Adrenal gland (tissue), 12 donors: ENCODE results near the gene NMUR1. TPM values are rescaled to one million over a fixed set of nuclear protein-coding genes. Genes with fewer than 3 reads are reported as not detected.

Experiments
- DNase-seq, 7 donors: peaks; one replicate each; pipeline ENCODE4 v3.0.0-alpha.2; 2019 to 2020
- H3K27ac ChIP-seq, 5 donors: fragments of 200-600 bp; sonication (generic) in 4 of 5; 1 replicate in 3 of 5; 2 replicates in 2 of 5; pipeline versions ENCODE4 v1.5.1 to v1.8.0; 2016 to 2020; ENCODE audit warnings: mild to moderate bottlenecking in 1 of 5
- H3K27me3 ChIP-seq: fragments of 200-600 bp; 2 replicates; pipeline ENCODE4 v1.8.0; 2021
- H3K36me3 ChIP-seq, 2 donors: fragments of 200-600 bp; replicated peaks in 1 of 2; 1 replicate in 1 of 2; 2 replicates in 1 of 2; pipeline versions ENCODE4 v1.5.1 to v1.8.0; 2018 to 2022
- H3K4me1 ChIP-seq, 2 donors: fragments of 200-600 bp; replicated peaks in 1 of 2; 1 replicate in 1 of 2; 2 replicates in 1 of 2; pipeline versions ENCODE4 v1.5.1 to v1.8.0; 2018 to 2021
- H3K4me3 ChIP-seq, 4 donors: fragments of 200-600 bp; sonication (generic) in 3 of 4; one replicate each; pipeline ENCODE4 v1.5.1; 2016 to 2018
- H3K9me3 ChIP-seq, 3 donors: fragments of 200-600 bp; sonication (generic) in 1 of 3; replicated peaks in 1 of 3; 1 replicate in 2 of 3; 2 replicates in 1 of 3; pipeline versions ENCODE4 v1.5.1 to v1.8.0; 2016 to 2021
- POLR2A ChIP-seq, 2 donors: fragments of 450-650 bp; IDR thresholded peaks; one replicate each; pipeline ENCODE4 v1.6.1; 2017; ENCODE audit warnings: antibody characterized with exemption in 2 of 2, mild to moderate bottlenecking in 2 of 2, moderate library complexity in 1 of 2
- WGBS, 4 donors: extraction: QIAGEN DNeasy Blood & Tissue Kit in 2 of 4; methylation state at CpG; one replicate each; pipeline versions ENCODE4 v1.1.5 to v1.1.7; 2013 to 2017; 5-methylcytosine and 5-hydroxymethylcytosine counted together
- intact Hi-C, 2 donors: fragments of 100-400 bp; cut with DNase I; formaldehyde crosslinking; loops; one replicate each; pipeline versions ENCODE4 v1.14.1 to v1.15.0; 2022 to 2023
- polyA plus RNA-seq, 3 donors: library from polyadenylated mRNA; stranded (reverse); fragments of 200-250 nt in 2 of 3; fragments of 350-450 nt in 1 of 3; fragmentation: Illumina TruSeq in 1 of 3; extraction: RNeasy Lipid Tissue Mini Kit (QIAGEN cat#74804) in 1 of 3; gene quantifications; one replicate each; pipeline ENCODE4 v1.2.3, GENCODE V29; 2013 to 2014
- total RNA-seq, 9 donors: library from RNA; depleted of rRNA in 4 of 9; stranded (reverse); fragments of >200 nt in 4 of 9; fragments of 120-200 nt in 1 of 9; fragmentation: NEBNext Ultra II Directional in 1 of 9; extraction: Animal tissue kit (Norgen Biotek cat#: 25700) in 1 of 9; gene quantifications; one replicate each; pipeline versions ENCODE4 v1.1.0 to v1.2.4, GENCODE V29; 2013 to 2023
- TF ChIP-seq, protein P1 (sequence below), 6 experiments: fragments of 450-650 bp in 4 of 6; fragments of 200-600 bp in 2 of 6; sonication (generic) in 1 of 6; IDR thresholded peaks; 1 replicate in 5 of 6; 2 replicates in 1 of 6; pipeline versions ENCODE4 v1.5.1 to v1.8.0; 2016 to 2021; ENCODE audit warnings: antibody characterized with exemption in 6 of 6, mild to moderate bottlenecking in 2 of 6, moderate library complexity in 1 of 6
- donor health status: healthy with polysubstance abuse.
- donor health status: Bipolar disorder and iron deficiency.
- donor health status: DM: yes; HTN: yes; CAD: no.
- donor health status: DM: no; HTN: no; CAD: no.
- donor health status: DM: no; HTN: no; CAD: no.
- donor health status: DM: yes; HTN: yes; CAD: no.

NMUR1 gene
- total and polyA plus RNA-seq, 12 donors = 0.32 to 3.2 (median 1.3) TPM

DNA sequence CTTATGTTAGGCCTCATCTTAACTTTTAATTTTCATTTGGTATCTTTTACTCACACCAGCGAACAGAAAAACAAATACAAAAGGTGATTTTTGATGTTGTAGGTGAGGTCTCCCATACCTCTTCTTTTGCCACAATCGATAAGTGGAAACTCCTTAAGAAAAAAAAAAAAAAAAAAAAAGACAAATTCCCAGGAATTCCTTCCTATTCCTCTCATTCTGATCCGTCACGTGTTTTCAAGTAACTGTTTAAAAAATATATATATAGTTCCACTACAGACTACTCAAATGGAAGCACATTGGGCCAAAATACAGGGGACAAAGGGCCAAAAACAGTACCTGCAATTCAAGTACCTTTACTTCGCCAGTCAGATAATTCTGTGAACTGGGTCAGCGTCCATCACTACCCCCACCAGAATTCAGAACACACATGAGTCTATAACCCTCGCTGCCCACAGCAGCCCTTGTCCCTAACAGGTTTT lies 16.5 kb downstream of the NMUR1 start:
- H3K27ac ChIP-seq = peak overlapping the region in 4 of 5 donors; percentile 53 to 91 (median 82)
- H3K4me3 ChIP-seq = peak overlapping the region in 2 of 4 donors; percentile 36 to 71
- peak in 1 of 7 donors; percentile 16 for DNase-seq
- H3K9me3 ChIP-seq = no peaks in the 10 kb centered on the region
- peaks cover 5 to 16% of the 10 kb centered on the region in 2 donors for H3K4me1 ChIP-seq
- TF ChIP-seq, protein P1, sequence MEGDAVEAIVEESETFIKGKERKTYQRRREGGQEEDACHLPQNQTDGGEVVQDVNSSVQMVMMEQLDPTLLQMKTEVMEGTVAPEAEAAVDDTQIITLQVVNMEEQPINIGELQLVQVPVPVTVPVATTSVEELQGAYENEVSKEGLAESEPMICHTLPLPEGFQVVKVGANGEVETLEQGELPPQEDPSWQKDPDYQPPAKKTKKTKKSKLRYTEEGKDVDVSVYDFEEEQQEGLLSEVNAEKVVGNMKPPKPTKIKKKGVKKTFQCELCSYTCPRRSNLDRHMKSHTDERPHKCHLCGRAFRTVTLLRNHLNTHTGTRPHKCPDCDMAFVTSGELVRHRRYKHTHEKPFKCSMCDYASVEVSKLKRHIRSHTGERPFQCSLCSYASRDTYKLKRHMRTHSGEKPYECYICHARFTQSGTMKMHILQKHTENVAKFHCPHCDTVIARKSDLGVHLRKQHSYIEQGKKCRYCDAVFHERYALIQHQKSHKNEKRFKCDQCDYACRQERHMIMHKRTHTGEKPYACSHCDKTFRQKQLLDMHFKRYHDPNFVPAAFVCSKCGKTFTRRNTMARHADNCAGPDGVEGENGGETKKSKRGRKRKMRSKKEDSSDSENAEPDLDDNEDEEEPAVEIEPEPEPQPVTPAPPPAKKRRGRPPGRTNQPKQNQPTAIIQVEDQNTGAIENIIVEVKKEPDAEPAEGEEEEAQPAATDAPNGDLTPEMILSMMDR (IDR thresholded peaks at IDR 0.05) = no peak
- TF ChIP-seq POLR2A (IDR thresholded peaks at IDR 0.05) = no peak
- intact Hi-C loops = no loop called here
- H3K27me3 ChIP-seq = no peaks in the 10 kb centered on the region
- no peaks in the 10 kb centered on the region for H3K36me3 ChIP-seq
- WGBS, 4 donors = 18 to 20% (median 18%) methylated on average over 6 to 7 of the region's 7 CpGs

DNA sequence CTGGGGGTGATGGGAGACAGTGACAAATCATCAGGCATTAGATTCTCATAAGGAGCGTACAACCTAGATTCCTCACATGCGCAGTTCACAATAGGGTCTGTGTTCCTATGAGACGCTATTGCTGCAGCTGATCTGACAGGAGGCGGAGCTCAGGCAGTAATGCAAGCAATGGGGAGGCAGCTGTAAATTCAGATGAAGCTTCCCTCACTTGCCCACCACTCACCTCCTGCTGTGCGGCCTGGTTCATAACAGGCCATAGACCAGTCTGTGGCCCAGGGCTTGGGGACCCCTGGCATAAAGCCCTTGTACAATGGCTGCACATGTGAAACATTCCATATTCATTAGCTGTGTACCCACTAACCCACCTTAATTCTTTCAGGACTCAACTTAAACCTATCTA lies 18.0 kb downstream of the NMUR1 start:
- 79 to 92% (median 84%) methylated on average over 2 to 5 of the region's 5 CpGs for WGBS, 4 donors
- Histone ChIP-seq H3K27me3 (no peaks in the 10 kb centered on the region), H3K4me3 (no peak overlapping the region), H3K36me3 (no peaks in the 10 kb centered on the region), H3K4me1 (peaks cover 5 to 16% of the 10 kb centered on the region in 2 donors), H3K27ac (no peak overlapping the region), H3K9me3 (no peaks in the 10 kb centered on the region)
- intact Hi-C loops = no loop called here
- TF ChIP-seq, protein P1 (IDR thresholded peaks at IDR 0.05) = no peak
- peak in 1 of 7 donors; percentile 17 for DNase-seq

DNA sequence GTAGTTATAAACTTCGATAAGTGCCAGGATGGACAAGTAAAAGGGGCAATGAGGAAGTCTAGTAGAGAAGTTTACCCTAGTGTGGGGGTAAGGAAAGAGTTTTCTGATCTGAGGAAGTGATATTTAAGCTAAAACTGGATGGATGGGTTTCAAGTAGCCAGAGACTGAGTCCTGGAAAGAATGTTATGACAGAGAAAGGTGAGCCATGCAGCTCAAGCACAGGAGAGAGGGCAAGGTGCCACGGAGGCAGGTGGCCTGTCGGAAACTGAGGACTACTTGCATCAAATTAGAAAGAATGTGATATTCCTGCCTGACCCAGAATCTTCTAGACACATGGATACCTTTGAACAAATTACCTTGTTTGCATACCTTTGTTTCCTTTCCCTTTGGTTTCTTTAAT lies 26.5 kb downstream of the NMUR1 start:
- intact Hi-C loops = no loop called here

DNA sequence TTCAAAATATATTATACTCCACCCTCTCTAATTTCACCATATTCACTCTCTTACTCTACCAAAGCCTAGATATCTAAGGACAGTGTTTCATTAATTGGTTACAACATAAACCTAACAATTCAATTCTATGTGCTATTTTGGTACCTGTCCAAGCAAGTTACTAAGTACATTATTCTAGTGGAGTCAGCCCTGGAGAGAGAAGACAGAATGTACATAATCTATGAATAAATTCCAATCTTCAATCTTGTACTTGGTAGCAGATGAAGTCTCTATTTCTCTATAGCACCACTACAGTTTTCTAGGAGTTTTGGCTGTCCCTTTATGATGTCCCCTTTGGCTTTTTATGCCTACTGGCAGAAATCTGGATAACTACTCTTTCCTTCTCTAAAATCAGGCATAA lies 27.6 kb downstream of the NMUR1 start:
- H3K36me3 ChIP-seq = no peaks in the 10 kb centered on the region
- DNase-seq = no peak
- intact Hi-C loops = no loop called here
- H3K4me3 ChIP-seq = no peak overlapping the region
- H3K27me3 ChIP-seq = no peaks in the 10 kb centered on the region
- TF ChIP-seq POLR2A (IDR thresholded peaks at IDR 0.05) = no peak
- TF ChIP-seq, protein P1 (IDR thresholded peaks at IDR 0.05) = no peak
- H3K9me3 ChIP-seq = no peaks in the 10 kb centered on the region
- H3K4me1 ChIP-seq = no peaks in the 10 kb centered on the region
- H3K27ac ChIP-seq = no peak overlapping the region

More for the DNA sequence above, 26.5 kb downstream of the NMUR1 start:
- no peak overlapping the region for H3K27ac ChIP-seq
- H3K4me1 ChIP-seq = no peaks in the 10 kb centered on the region
- 87 to 93% (median 91%) methylated on average over 3 of the region's 3 CpGs for WGBS, 4 donors
- H3K27me3 ChIP-seq = no peaks in the 10 kb centered on the region
- H3K9me3 ChIP-seq = no peaks in the 10 kb centered on the region
- no peak overlapping the region for H3K4me3 ChIP-seq
- no peak for TF ChIP-seq POLR2A (IDR thresholded peaks at IDR 0.05)
- TF ChIP-seq, protein P1 (IDR thresholded peaks at IDR 0.05) = no peak
- no peaks in the 10 kb centered on the region for H3K36me3 ChIP-seq
- no peak for DNase-seq
